Smooth muscle cell (in vitro differentiated cells): ENCODE data around the gene TSR3. TPM values are rescaled to one million over a fixed set of nuclear protein-coding genes. Genes with fewer than 3 reads are reported as not detected.

Source experiments
- DNase-seq: peaks from one replicate; lab custom pipeline; 2025; ENCODE audit not compliant: unreplicated experiment; lab: John Stamatoyannopoulos, UW
- H2AFZ ChIP-seq: fragments of 200-600 bp; sonication (generic); 2 replicates; pipeline ENCODE4 v1.6.0; 2016; ENCODE audit warnings: antibody characterized with exemption, low read depth, mild to moderate bottlenecking
- H3F3A ChIP-seq: fragments of 200-600 bp; sonication (generic); 2 replicates; pipeline ENCODE4 v1.6.0; 2017; ENCODE audit warnings: antibody characterized with exemption, low read depth
- H3K27ac ChIP-seq: fragments of 200-600 bp; sonication (generic); 2 replicates; pipeline ENCODE4 v1.5.1; 2016; ENCODE audit warnings: low read depth, mild to moderate bottlenecking
- H3K27me3 ChIP-seq: fragments of 200-600 bp; sonication (generic); 2 replicates; pipeline ENCODE4 v1.6.1; 2016; ENCODE audit warnings: low read depth, mild to moderate bottlenecking
- H3K36me3 ChIP-seq: fragments of 200-600 bp; sonication (generic); 2 replicates; pipeline ENCODE4 v1.5.1; 2016; ENCODE audit warnings: low read depth
- H3K4me1 ChIP-seq: fragments of 200-600 bp; sonication (generic); 2 replicates; pipeline ENCODE4 v1.5.1; 2016; ENCODE audit warnings: low read depth
- H3K4me2 ChIP-seq: fragments of 200-600 bp; sonication (generic); 2 replicates; pipeline ENCODE4 v1.6.0; 2016; ENCODE audit warnings: mild to moderate bottlenecking
- H3K4me3 ChIP-seq: fragments of 200-600 bp; sonication (generic); 2 replicates; pipeline ENCODE4 v1.5.1; 2016; ENCODE audit warnings: mild to moderate bottlenecking
- H3K79me2 ChIP-seq: fragments of 200-600 bp; sonication (generic); 2 replicates; pipeline ENCODE4 v1.6.0; 2016; ENCODE audit warnings: low read depth, mild to moderate bottlenecking
- H3K9ac ChIP-seq: fragments of 200-600 bp; sonication (generic); 2 replicates; pipeline ENCODE4 v1.6.0; 2016; ENCODE audit warnings: low read depth
- H3K9me3 ChIP-seq: fragments of 200-600 bp; sonication (generic); replicated peaks from 2 replicates; pipeline ENCODE4 v1.5.1; 2016; ENCODE audit warnings: low read depth
- H4K20me1 ChIP-seq: fragments of 200-600 bp; sonication (generic); 2 replicates; pipeline ENCODE4 v1.6.0; 2016; ENCODE audit warnings: low read depth
- CTCF ChIP-seq: fragments of 200-600 bp; sonication (generic); IDR thresholded peaks from 2 replicates; pipeline ENCODE4 v1.5.1; 2017; ENCODE audit warnings: borderline replicate concordance, mild to moderate bottlenecking, antibody characterized with exemption; ENCODE audit not compliant: insufficient read depth, poor library complexity, severe bottlenecking
- WGBS: methylation state at CpG from one replicate; pipeline ENCODE4 v1.1.7; 2016; ENCODE audit warnings: low lambda C conversion rate; 5-methylcytosine and 5-hydroxymethylcytosine counted together
- polyA plus RNA-seq: library from polyadenylated mRNA; unstranded; fragments of >200 nt; fragmentation: Nextera tagmentation; extraction: Ambion mirVana; gene quantifications from 2 replicates; pipeline ENCODE4 v1.2.1, GENCODE V29; 2016
- total RNA-seq: library from RNA; depleted of rRNA; stranded (reverse); fragments of >200 nt; gene quantifications from 2 replicates; pipeline ENCODE4 v1.2.3, GENCODE V29; 2014

Gene TSR3
- total and polyA plus RNA-seq, 2 experiments from 2014 or later = 54.9 to 142 TPM

GRCh38 chr16:1315081-1316032 lies 36.3 kb downstream of the TSR3 start:
- no peak for TF ChIP-seq CTCF
- Histone ChIP-seq H3K4me1 (peaks cover 15% of the 10 kb centered on the region), H2AFZ (no peak overlapping the region), H3F3A (no peaks in the 10 kb centered on the region), H3K36me3 (peaks cover 11% of the 10 kb centered on the region), H3K27ac (no peak overlapping the region), H3K9me3 (no peaks in the 10 kb centered on the region), H3K79me2 (peaks cover 85% of the 10 kb centered on the region), H3K9ac (no peak overlapping the region), H3K4me2 (no peak overlapping the region), H3K4me3 (no peak overlapping the region), H4K20me1 (peaks cover 100% of the 10 kb centered on the region), H3K27me3 (no peaks in the 10 kb centered on the region)
- 90% methylated on average over 38 of the region's 46 CpGs for WGBS
- DNase-seq = no peak

- 99% methylated on average over 28 of the region's 28 CpGs for WGBS
- DNase-seq = no peak
- Histone ChIP-seq H3F3A (no peaks in the 10 kb centered on the region), H3K9ac (no peak overlapping the region), H3K4me3 (no peak overlapping the region), H4K20me1 (peaks cover 96% of the 10 kb centered on the region), H3K36me3 (peaks cover 6% of the 10 kb centered on the region), H3K9me3 (no peaks in the 10 kb centered on the region), H3K27ac (no peak overlapping the region), H3K4me1 (peaks cover 15% of the 10 kb centered on the region), H2AFZ (no peak overlapping the region), H3K79me2 (peaks cover 84% of the 10 kb centered on the region), H3K4me2 (no peak overlapping the region), H3K27me3 (no peaks in the 10 kb centered on the region)
- TF ChIP-seq CTCF = no peak
Measured at GRCh38 chr16:1314399-1315068, 37.1 kb downstream of the TSR3 start.

- H3K27ac ChIP-seq = no peak overlapping the region
- peaks cover 90% of the 10 kb centered on the region for H4K20me1 ChIP-seq
- no peak overlapping the region for H3K4me2 ChIP-seq
- no peak for TF ChIP-seq CTCF
- peaks cover 15% of the 10 kb centered on the region for H3K4me1 ChIP-seq
- no peak for DNase-seq
- H3K9ac ChIP-seq = no peak overlapping the region
- no peaks in the 10 kb centered on the region for H3K9me3 ChIP-seq
- no peak overlapping the region for H3K4me3 ChIP-seq
- H3K27me3 ChIP-seq = no peaks in the 10 kb centered on the region
- H3F3A ChIP-seq = no peaks in the 10 kb centered on the region
- peaks cover 83% of the 10 kb centered on the region for H3K79me2 ChIP-seq
- WGBS = 97% methylated on average over 37 of the region's 38 CpGs
- H2AFZ ChIP-seq = no peak overlapping the region
- H3K36me3 ChIP-seq = peaks cover 6% of the 10 kb centered on the region
Measured at GRCh38 chr16:1313721-1314369, 37.8 kb downstream of the TSR3 start.
